PC-9 (cell line): ENCODE results near the gene LAMB1.

ENCODE experiments used
- CTCF ChIP-seq: fragments of 200-600 bp; sonication (generic); conservative IDR thresholded peaks from 2 replicates; pipeline ENCODE4 v1.6.1; 2017; ENCODE audit warnings: mixed run types, antibody characterized with exemption, mild to moderate bottlenecking, moderate library complexity
- EZH2 ChIP-seq: fragments of 200-600 bp; sonication (generic); IDR thresholded peaks from 2 replicates; pipeline ENCODE4 v1.8.0; 2017; ENCODE audit warnings: antibody characterized with exemption, low read depth

GRCh38 chr7:108008827-108009226, 5.9 kb upstream of the LAMB1 start:
- TF ChIP-seq EZH2 (no peak), CTCF (no peak)
